Sciatic nerve (tissue), 2 donors: ENCODE results near the gene RNF123. TPM values are rescaled to one million over a fixed set of nuclear protein-coding genes. Genes with fewer than 3 reads are reported as not detected.
"Not testable (repeated sequence)": the region's sequence is repeated elsewhere in the genome, so short reads cannot be mapped to it uniquely, and the experiment has no call there.

Experiments
- ATAC-seq: fragments of 200-7000 bp; cut with Tn5 transposase; one replicate; pipeline ENCODE4 v1.9.1; 2020; ENCODE audit warnings: mild to moderate bottlenecking, moderate library complexity
- DNase-seq: peaks from one replicate; pipeline ENCODE4 v3.0.0-alpha.2; 2020; ENCODE audit warnings: low spot score
- intact Hi-C: fragments of 100-400 bp; cut with DNase I; formaldehyde crosslinking; loops from one replicate; pipeline ENCODE4 v1.14.2; 2022
- total RNA-seq: library from RNA; stranded (reverse); fragmentation: NEBNext Ultra II Directional; extraction: Animal tissue kit (Norgen Biotek cat#: 25700); gene quantifications from one replicate; pipeline ENCODE4 v1.2.1, GENCODE V29; 2021
- donor health status: DM: no; HTN: no; CAD: no.
- donor health status: DM: no; HTN: no; CAD: no.

RNF123 gene
- total RNA-seq, 1 donor from 2014 or later = 37.9 TPM

DNA sequence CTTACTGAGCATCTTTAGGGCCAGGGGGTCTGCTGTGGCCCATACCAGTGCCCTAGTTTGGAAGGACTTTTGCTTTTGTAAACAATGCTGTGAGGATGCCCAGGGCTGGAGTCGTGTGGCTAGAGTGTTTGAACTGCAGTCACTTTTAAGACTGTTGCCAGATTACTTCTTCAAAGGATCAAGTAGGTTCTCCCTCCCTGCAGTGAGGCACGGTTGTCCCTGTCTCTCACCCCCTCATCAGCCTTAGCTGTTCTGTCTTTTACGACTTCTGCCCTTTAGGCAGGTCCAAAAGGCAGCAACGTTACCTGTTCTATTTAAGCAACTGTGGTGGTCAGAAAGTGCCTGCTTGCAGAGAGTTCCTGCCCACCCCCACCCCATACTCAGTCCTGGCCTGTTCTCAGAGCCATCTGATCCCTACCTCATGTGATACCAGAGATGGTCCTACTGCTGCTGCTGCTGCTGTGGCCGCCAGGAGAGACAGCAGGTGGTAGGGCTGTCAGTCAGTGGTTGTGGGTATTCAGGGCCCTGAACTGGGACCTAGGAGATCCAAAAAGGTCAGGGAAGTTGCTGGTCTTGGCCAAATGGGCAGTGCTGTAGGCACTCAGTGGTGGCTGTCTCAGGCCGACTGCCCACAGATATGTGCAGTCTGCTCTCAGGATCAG is 5.2 kb downstream of the RNF123 start:
- ATAC-seq, intact Hi-C loops: not testable (repeated sequence)

DNA sequence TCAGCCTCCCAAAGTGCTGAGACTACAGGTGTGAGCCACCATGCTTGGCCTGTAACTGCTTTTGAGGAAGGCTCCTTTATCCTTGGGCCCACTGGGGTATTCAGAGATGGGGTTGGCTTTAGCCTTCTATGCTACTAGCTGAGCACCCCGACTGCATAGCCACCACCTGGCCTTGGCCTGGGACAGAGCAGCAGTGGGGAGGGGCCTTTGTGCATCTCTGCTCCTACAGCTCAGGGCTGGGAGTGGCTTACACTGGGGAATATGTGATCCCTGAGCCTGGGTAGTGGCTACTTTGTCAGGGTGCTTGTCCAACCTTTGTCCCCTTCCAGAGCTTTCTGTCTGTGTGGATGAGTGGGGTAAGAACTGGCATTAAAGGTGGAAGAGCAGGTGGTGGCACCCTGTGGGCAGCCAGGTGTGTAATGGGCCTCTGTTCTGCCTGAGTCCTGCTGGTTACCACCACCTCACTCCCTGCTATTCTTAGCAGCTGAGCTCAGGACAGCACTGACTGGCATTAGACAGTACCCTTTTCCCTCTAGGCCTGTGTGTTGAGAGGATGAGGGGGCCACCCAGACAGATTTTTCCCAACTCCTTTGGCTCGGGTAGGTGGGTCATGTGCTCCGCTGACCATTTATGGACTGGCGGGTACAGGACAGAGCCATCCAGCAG is 6.1 kb downstream of the RNF123 start:
- intact Hi-C loops, DNase-seq, ATAC-seq: not testable (repeated sequence)

More for the DNA sequence above, 5.2 kb downstream of the RNF123 start:
- DNase-seq = not testable (repeated sequence)

DNA sequence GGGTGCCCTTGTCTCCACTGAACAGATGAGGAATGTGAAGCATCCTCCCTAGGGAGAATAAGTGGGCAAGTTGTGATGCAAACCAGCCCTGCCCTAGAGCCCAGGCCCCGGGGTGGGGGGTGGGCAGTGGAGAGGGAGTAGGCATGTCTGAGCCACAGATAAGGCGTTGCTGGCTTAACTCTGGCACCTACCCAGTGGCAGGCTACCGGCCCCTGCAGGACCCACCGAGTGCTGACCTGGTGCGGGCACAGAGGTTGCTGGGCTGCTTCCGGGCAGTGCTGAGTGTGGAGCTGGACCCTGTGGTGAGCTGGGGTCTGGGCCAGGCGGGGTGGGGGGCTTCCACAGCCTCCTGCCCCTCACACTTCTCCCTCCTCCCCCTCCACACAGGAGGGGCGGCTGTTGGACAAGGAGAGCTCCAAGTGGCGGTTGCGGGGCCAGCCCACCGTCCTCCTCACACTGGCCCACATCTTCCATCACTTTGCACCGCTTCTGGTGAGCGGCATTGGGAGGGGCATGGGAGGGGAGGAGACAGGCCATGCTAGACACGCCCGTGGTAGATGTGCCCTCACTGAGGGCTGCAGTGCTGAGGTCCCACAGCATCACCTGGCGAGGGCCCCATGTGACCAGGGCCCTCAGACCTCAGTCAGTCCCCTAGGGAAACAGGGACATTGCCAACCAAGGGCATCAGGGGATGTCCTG is 10.1 kb downstream of the RNF123 start:
- intact Hi-C loops = no loop called here
- DNase-seq (no peak), ATAC-seq (no peak)

GRCh38 chr3:49700014-49700413 is 10.7 kb downstream of the RNF123 start:
- no peak for DNase-seq
- intact Hi-C loops = no loop called here
- no peak for ATAC-seq

DNA sequence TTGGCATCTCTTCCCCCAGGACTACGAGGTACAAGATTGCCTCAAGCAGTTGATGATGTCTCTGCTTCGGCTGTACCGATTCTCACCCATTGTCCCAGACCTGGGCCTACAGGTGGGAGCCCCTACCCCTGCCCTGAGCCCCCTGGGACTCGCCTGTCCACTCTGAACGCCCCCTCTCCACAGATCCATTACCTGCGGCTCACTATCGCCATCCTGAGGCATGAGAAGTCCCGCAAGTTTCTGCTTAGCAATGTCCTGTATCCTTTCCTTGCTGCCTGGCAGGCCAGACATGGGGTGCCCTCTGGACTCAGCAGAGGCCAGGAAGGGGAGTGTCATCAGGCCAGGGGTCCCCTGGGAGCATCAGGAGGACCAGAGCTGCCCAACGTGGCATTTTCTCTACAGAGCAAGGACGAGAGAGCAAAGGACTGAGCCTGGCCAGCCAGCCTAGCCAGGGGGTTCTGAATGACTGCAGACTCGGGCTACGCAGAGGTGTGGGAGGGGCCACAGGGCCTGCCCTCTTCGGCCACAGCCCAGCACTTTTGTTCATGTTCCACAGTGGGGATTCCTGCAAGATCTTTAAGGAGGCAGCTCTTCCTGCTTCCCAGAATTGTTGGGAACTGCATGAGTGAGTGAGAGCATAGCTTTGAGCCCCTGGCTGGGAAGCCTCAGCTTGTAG is 11.2 kb downstream of the RNF123 start:
- DNase-seq (no peak), ATAC-seq (no peak)
- intact Hi-C loops = no loop called here

- no peak for DNase-seq
- no peak for ATAC-seq
- intact Hi-C loops = no loop called here
These were observed 12.2 kb downstream of the RNF123 start for GRCh38 chr3:49701388-49702077.

DNA sequence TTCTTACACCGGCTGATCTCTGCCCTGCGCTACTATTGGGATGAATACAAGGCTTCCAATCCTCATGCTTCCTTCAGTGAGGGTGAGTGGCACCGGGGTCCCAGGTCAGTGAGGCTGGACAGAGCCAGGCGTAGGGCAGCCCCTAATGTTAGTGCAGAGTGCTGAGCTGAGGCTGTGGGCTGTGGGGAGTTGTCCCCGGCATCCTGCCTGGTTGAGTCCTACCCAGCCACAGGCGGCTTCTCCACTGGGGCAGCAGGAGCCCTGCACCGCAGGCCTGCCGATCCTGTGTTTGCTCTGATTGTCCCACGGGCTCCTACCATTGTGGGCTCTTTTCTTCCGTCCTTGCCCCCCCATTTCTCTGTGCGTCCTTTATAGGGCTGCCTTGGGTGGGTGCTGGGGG is 13.3 kb downstream of the RNF123 start:
- no peak for ATAC-seq
- DNase-seq = no peak
- intact Hi-C loops = no loop called here

DNA sequence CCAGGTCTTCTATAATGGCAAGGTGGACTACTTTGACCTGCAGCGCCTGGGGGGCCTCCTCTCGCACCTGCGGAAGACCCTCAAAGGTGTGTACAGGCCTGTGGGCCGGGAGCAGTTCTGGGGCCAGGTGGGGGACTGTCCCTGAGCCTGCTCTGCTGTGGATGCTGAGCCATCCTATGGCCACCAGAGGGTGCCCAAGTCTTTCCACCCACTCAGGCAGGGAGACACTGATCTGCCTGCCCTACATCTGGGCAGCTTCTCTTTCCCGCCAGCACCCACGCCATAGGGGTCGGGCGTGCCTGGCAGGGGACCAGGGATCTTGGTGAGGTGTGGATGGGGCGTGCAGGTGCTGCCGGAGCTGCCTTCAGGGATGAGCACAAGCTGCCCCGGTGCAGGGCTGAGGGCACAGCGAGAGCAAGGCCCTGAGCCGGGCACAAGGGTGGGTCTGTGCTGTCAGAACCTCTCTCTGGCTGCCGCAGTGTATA is 14.1 kb downstream of the RNF123 start:
- intact Hi-C loops = no loop called here
- ATAC-seq (peak; percentile 81), DNase-seq (no peak)

- no peak for ATAC-seq
- DNase-seq = no peak
- intact Hi-C loops = no loop called here
These were observed 14.6 kb downstream of the RNF123 start for GRCh38 chr3:49703956-49704355.

DNA sequence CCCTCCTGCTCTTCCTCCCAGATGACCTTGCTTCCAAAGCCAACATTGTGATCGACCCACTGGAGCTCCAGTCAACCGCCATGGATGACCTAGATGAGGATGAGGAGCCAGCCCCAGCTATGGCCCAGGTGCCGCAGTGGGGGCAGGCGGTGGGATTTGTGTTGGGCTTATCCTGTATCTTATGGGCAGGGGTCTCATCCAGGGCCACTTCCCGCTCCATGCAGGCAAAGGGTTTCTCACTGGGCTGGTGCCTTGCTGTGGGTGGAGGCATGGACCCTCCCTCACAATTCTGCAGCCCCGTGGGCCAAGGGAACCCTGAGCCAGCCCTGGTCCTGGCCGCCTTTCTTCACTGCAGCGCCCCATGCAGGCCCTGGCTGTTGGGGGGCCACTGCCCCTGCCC is 15.3 kb downstream of the RNF123 start:
- ATAC-seq (no peak), DNase-seq (no peak)
- intact Hi-C loops = no loop called here

DNA sequence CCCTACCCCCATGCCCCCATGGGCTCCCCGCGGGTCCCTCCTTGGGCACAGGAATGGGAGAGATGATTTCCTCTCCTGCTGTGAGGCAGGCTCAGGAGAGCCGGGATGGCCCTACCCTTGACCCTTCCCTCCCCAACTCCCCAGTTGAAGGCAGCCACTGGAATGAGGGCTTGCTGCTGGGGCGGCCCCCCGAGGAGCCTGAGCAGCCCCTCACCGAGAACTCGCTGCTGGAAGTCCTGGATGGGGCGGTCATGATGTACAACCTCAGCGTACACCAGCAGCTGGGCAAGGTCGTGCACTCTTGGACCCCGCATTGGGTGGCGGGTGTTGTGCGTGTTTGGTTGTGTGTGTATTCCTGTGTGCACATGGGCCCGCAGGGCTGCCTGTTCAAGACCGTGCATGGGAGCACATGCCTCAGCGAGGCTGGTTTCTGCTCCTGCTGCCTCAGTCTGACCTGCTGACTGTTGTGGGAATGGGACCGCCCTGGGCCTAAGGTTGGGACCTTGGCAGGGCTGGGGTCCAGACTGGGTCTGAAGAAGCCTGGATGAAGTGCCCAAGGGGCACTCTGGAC is 16.1 kb downstream of the RNF123 start:
- DNase-seq = no peak
- intact Hi-C loops = no loop called here
- ATAC-seq = no peak

GRCh38 chr3:49706456-49707112 is 17.2 kb downstream of the RNF123 start:
- no peak for ATAC-seq
- intact Hi-C loops = no loop called here
- no peak for DNase-seq

DNA sequence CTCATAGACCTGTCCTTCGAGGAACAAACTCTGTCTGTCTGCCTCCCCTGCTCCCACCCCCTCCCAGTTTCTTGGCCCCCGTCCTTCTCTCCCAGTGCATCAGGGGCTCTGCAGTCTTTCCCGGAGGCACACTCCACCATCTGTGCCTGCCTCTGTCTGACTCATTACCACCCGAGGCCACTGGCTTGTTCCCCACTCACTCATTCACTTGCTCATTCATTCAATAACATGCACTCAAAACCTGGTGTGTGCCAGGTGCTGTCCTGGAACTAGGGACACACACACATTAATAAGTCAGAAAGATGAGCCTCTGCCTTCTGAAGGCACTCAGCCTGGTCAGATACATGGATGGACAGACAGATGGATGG is 17.7 kb downstream of the RNF123 start:
- ATAC-seq (no peak), DNase-seq (no peak)
- intact Hi-C loops = no loop called here

GRCh38 chr3:49709852-49710251 is 20.5 kb downstream of the RNF123 start:
- DNase-seq (no peak), ATAC-seq (no peak)
- intact Hi-C loops = no loop called here

GRCh38 chr3:49711489-49711888 is 22.1 kb downstream of the RNF123 start:
- intact Hi-C loops = no loop called here
- no peak for DNase-seq
- ATAC-seq = no peak

DNA sequence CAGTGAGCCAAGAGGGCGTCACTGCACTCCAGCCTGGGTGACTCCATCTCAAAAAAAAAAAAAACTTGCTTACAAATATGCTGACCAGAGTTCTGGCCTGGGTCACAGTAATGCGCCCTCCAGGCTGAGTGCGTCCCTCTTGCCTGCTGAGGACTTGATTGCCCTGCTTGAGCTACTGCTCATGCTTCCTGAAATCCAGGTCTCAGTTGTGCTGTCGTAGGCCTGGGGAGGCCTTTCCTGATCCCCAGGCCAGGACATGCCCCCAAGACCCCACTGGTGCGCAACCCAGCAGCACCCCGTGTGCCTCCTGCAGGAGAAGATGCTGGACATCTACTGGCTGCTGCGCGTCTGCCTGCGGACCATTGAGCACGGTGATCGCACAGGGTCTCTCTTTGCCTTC is 22.8 kb downstream of the RNF123 start:
- ATAC-seq (no peak), DNase-seq (no peak)
- intact Hi-C loops = no loop called here

- intact Hi-C loops = no loop called here
- ATAC-seq (no peak), DNase-seq (no peak)
These were observed 23.4 kb downstream of the RNF123 start for GRCh38 chr3:49712631-49713317.
